Measurements from ENCODE around the gene TCTN2.

TCTN2 gene

GRCh38 chr12:123747309-123747708, 76.4 kb downstream of the TCTN2 start:
- DNase-seq = no peak

GRCh38 chr12:123748161-123748560, 77.2 kb downstream of the TCTN2 start:
- no peak for DNase-seq

- no peak for DNase-seq
Measured at GRCh38 chr12:123748661-123749060, 77.7 kb downstream of the TCTN2 start.

- no peak for DNase-seq
Measured at GRCh38 chr12:123749355-123749754, 78.4 kb downstream of the TCTN2 start.

- DNase-seq = no peak
Measured at GRCh38 chr12:123750159-123750656, 79.3 kb downstream of the TCTN2 start.

- no peak for DNase-seq
Measured at GRCh38 chr12:123752046-123752445, 81.1 kb downstream of the TCTN2 start.

- no peak for DNase-seq
Measured at GRCh38 chr12:123754041-123754772, 83.3 kb downstream of the TCTN2 start.

GRCh38 chr12:123757561-123757960, 86.6 kb downstream of the TCTN2 start:
- DNase-seq = no peak

All from CD4-positive, alpha-beta T cell treated with Interleukin-15 for 1 hour (primary cell).